Mucosa of stomach (tissue), 1 donor: ENCODE measurements around the gene LRMDA.

Experiments used
- H3K27me3 ChIP-seq: one replicate; pipeline ENCODE4 v1.7.0; 2013; ENCODE audit warnings: mild to moderate bottlenecking, low read length; ENCODE audit not compliant: control insufficient read depth, insufficient read depth
- H3K36me3 ChIP-seq: one replicate; pipeline ENCODE4 v1.7.0; 2013; ENCODE audit warnings: low read length; ENCODE audit not compliant: control insufficient read depth, insufficient read depth
- H3K4me1 ChIP-seq: one replicate; pipeline ENCODE4 v1.7.0; 2013; ENCODE audit warnings: mild to moderate bottlenecking, low read length; ENCODE audit not compliant: control insufficient read depth, insufficient read depth
- H3K4me3 ChIP-seq: one replicate; pipeline ENCODE4 v1.7.0; 2013; ENCODE audit warnings: low read length
- H3K9ac ChIP-seq: one replicate; pipeline ENCODE4 v1.7.0; 2013; ENCODE audit warnings: mild to moderate bottlenecking, low read length, moderate library complexity
- H3K9me3 ChIP-seq: one replicate; pipeline ENCODE4 v1.7.0; 2013; ENCODE audit warnings: mild to moderate bottlenecking, low read length, moderate library complexity; ENCODE audit not compliant: control insufficient read depth
- donor health status: Pancreatic carcinoma.

Gene LRMDA

DNA sequence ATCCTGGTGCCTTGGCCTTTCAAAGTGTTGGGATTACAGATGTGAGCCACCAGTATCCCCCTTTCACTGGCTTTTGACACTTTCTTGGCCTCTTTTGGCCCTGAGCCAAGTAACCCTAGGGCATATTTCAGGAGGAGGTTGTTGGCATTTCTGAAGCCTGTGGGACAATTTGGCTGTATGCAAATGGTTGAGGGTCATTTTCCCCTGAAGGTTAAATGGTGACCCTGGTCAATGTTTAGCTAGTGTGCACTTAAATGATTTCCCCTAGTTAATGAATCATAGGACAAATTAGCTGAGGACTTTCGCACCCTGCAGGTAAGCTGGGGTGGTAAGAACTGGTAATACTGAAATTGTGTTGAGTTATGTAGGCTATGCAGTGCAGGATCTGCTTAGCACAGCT lies 660.5 kb downstream of the LRMDA start:
- Histone ChIP-seq H3K36me3 (no peaks in the 10 kb centered on the region), H3K9ac (no peak overlapping the region), H3K4me1 (no peaks in the 10 kb centered on the region), H3K9me3 (no peaks in the 10 kb centered on the region), H3K4me3 (no peak overlapping the region), H3K27me3 (no peaks in the 10 kb centered on the region)

DNA sequence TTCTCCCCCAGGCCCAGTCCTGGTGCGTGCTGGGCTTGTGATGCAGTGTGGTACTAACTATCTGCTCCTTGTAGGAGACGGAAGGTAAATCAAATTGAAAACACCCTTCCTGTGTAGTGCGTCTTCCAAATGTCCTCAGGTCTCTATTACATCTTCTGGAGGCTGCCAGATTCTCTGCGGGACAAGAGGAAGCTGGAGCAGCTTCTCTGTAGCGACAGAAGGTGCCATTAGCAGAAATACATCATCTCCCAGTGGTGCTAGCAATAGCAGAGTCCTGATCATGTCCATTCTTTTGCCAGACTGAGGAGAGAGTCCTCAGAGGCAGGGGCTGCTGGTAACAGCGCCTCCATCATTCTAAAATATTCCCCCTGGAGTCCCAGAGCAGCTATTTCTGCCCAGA lies 675.2 kb downstream of the LRMDA start:
- Histone ChIP-seq H3K9ac (no peak overlapping the region), H3K4me3 (no peak overlapping the region), H3K4me1 (no peaks in the 10 kb centered on the region)

DNA sequence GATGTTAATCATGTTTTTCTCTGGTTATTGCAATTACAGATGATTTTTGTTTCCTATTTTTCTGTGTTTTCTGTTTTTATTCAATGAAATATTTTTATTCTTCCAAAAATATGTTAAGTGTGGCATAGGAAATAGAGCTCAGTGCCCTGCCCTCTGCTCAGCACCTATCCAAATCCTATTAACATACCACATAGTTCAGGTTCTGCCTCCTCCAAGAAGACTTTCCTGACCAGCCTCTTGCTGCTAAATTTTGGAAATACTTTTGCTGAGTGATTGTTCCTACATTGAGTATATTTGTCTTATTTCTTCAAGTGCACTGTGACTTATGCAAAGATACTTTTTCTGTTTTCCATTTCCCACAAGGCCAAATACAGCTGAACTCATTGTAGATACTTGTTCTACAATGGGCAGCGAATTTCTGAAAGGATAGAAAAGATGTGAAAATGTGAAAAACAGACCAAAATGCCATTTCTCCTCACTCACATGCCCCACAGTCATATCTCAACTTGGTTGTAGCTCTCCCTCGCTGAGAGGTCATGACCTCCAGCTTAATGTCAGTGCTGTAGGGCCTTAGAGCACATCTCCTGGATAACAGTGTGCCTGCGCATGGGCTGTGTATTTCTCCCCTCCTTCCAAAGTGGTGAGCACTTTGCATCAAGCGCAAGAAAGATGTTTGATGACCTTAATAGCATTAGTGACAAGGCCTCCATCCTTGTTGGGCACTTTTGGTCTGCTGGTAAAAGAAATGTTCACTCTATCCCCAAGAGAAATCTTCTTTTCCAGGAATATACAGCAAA lies 677.3 kb downstream of the LRMDA start:
- Histone ChIP-seq H3K27me3 (peaks cover 13% of the 10 kb centered on the region), H3K9ac (no peak overlapping the region), H3K4me1 (peaks cover 5% of the 10 kb centered on the region), H3K4me3 (no peak overlapping the region), H3K36me3 (no peaks in the 10 kb centered on the region), H3K9me3 (no peaks in the 10 kb centered on the region)

More for the DNA sequence above, 675.2 kb downstream of the LRMDA start:
- Histone ChIP-seq H3K36me3 (no peaks in the 10 kb centered on the region), H3K27me3 (no peaks in the 10 kb centered on the region), H3K9me3 (no peaks in the 10 kb centered on the region)

- Histone ChIP-seq H3K4me3 (no peak overlapping the region), H3K4me1 (peaks cover 23% of the 10 kb centered on the region), H3K9ac (no peak overlapping the region), H3K9me3 (no peaks in the 10 kb centered on the region), H3K36me3 (no peaks in the 10 kb centered on the region), H3K27me3 (peaks cover 20% of the 10 kb centered on the region)
Observed at GRCh38 chr10:76111404-76111803, 680.0 kb downstream of the LRMDA start.

GRCh38 chr10:76111986-76112825 lies 680.8 kb downstream of the LRMDA start:
- Histone ChIP-seq H3K27me3 (peaks cover 20% of the 10 kb centered on the region), H3K9ac (no peak overlapping the region), H3K4me3 (no peak overlapping the region), H3K36me3 (no peaks in the 10 kb centered on the region), H3K4me1 (peaks cover 23% of the 10 kb centered on the region), H3K9me3 (no peaks in the 10 kb centered on the region)

GRCh38 chr10:76112826-76113150 lies 681.4 kb downstream of the LRMDA start:
- H3K4me3 ChIP-seq: no peak overlapping the region
- no peaks in the 10 kb centered on the region for H3K9me3 ChIP-seq
- H3K9ac ChIP-seq: no peak overlapping the region
- peaks cover 23% of the 10 kb centered on the region for H3K4me1 ChIP-seq
- H3K36me3 ChIP-seq: no peaks in the 10 kb centered on the region
- peaks cover 20% of the 10 kb centered on the region for H3K27me3 ChIP-seq

GRCh38 chr10:76113952-76114351 lies 682.5 kb downstream of the LRMDA start:
- Histone ChIP-seq H3K4me3 (no peak overlapping the region), H3K9ac (no peak overlapping the region), H3K9me3 (no peaks in the 10 kb centered on the region), H3K36me3 (no peaks in the 10 kb centered on the region), H3K27me3 (peaks cover 22% of the 10 kb centered on the region), H3K4me1 (peaks cover 23% of the 10 kb centered on the region)

DNA sequence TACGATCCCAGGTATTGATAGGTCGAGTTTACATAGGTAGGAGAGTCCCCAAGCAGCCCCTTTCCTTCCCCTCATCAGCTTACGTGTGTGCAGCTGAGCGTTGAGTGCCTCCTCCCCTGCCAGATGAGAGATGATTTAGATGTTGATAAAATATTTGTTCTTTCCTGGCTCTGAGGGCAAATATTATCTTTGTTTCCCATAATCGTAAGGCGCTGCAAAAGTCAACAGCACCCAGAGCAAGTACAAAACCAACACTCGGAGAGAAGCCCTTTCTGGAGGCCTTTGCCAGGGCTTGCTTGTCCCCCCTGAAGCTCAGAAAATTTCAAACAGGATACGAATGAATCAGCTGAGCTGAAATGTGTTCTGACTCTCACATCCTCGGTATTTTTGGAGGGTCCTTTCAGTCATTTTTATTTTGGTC lies 683.2 kb downstream of the LRMDA start:
- peaks cover 23% of the 10 kb centered on the region for H3K4me1 ChIP-seq
- no peak overlapping the region for H3K4me3 ChIP-seq
- H3K27me3 ChIP-seq: peaks cover 28% of the 10 kb centered on the region
- H3K9ac ChIP-seq: no peak overlapping the region
- no peaks in the 10 kb centered on the region for H3K36me3 ChIP-seq
- H3K9me3 ChIP-seq: no peaks in the 10 kb centered on the region

DNA sequence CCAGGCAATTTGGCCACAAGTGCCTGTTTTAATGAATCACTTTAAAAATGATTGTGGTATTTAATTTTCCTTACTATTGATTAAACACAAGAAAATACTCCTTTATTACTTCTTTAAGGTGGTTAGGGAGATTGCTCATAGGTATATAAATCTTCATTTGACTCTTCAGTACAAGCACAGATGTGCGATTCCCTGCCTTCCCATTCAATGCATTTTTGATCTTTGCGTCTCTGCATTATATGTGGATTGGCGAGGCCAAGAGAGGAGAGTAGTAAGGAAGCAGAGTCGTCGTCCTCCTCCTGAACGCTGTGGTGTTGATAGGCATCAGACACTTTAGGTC lies 683.7 kb downstream of the LRMDA start:
- H3K4me1 ChIP-seq: peaks cover 23% of the 10 kb centered on the region
- no peaks in the 10 kb centered on the region for H3K36me3 ChIP-seq
- H3K4me3 ChIP-seq: no peak overlapping the region
- H3K27me3 ChIP-seq: peaks cover 28% of the 10 kb centered on the region
- H3K9me3 ChIP-seq: no peaks in the 10 kb centered on the region
- no peak overlapping the region for H3K9ac ChIP-seq

DNA sequence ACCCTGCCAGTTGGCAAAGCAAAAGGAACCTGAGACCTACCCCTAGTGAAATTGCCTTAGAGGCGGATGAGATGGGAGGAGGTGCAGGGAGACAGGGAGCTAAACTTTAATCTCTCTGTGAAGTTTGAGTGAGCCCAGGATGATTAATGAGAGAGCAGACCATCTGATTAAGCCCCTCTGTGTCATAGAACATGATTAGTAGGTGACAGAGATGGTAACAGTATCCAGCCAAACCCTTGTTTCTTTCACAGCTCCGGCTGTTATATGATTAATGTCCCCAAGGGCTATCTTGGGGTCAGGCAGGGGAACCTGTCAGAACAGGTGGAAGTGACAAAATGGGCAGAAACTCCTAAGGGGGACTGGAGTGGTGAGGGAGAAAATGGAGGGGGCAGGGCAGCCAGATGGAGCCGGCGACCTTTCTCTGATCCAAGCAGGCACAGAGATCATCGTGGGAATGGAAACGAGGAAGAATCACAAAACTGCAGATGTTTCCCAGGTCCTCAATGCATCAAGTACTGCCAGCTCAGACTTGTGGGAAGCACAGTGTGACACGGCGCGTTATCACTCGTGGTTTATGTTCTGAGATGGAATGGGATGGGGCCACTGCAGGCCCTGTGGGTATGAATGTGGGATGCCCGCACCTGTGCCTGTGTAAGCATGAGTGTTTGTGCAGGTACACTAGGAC lies 684.2 kb downstream of the LRMDA start:
- Histone ChIP-seq H3K27me3 (peaks cover 28% of the 10 kb centered on the region), H3K4me1 (peaks cover 23% of the 10 kb centered on the region), H3K36me3 (no peaks in the 10 kb centered on the region), H3K9me3 (no peaks in the 10 kb centered on the region), H3K4me3 (no peak overlapping the region), H3K9ac (no peak overlapping the region)

GRCh38 chr10:76116523-76116922 lies 685.1 kb downstream of the LRMDA start:
- H3K4me3 ChIP-seq: no peak overlapping the region

DNA sequence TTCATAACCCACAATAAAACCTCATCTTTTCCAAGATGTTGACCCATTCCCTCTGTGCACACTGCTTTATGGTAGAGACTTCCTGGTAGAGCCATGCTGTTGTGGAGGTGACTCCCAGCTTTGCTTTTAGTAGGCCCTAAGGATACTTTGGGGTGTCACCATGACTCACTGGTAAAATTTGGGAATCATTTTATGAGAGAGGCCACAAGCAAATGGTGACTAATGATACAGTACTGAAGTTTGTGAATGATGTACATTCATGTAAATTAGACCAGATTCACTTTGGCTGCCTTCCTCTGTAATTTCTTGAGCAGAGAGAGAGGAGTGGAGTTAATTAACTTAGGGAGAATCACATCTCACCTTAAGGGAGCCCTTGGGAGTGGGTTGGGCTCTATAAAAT lies 686.5 kb downstream of the LRMDA start:
- H3K4me3 ChIP-seq: no peak overlapping the region
- no peaks in the 10 kb centered on the region for H3K9me3 ChIP-seq
- H3K36me3 ChIP-seq: no peaks in the 10 kb centered on the region
- peaks cover 18% of the 10 kb centered on the region for H3K27me3 ChIP-seq
- H3K9ac ChIP-seq: no peak overlapping the region
- peaks cover 23% of the 10 kb centered on the region for H3K4me1 ChIP-seq

More at GRCh38 chr10:76116523-76116922, 685.1 kb downstream of the LRMDA start:
- Histone ChIP-seq H3K4me1 (peaks cover 23% of the 10 kb centered on the region), H3K36me3 (no peaks in the 10 kb centered on the region), H3K9ac (no peak overlapping the region), H3K27me3 (peaks cover 28% of the 10 kb centered on the region), H3K9me3 (no peaks in the 10 kb centered on the region)
